ENCODE measurements around the gene TSPAN18. TPM values are rescaled to one million over a fixed set of nuclear protein-coding genes. Genes with fewer than 3 reads are reported as not detected.
A peak's percentile ranks its signal among the peaks of the same experiment; 100 is the strongest.

Gene TSPAN18
- total RNA-seq, 1 donor, result 8.5 TPM

DNA sequence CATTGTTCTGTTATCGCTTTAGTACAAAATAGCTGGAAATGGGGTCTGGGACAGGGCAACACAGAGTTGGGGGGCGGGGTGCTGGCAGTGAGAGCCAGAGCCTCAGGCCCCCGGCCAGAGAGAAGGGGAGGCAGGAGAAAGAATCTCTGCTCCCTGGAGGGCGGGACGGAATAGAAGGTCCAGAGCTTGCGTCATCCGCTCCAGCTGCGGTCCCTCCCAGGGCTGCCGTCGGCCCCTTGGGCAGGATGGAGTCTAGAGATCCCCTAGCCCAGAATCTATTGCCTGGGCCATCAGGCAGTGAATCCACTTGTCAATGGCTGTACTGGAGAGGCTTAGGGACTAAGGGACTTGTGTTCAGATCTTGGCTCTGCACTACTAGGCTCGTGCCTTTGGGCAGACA, 218.9 kb downstream of the TSPAN18 start:
- H3K4me1 ChIP-seq (ENCODE audit: insufficient read depth, low read length), result peaks cover 55% of the 10 kb centered on the region

GRCh38 chr11:44946263-44946662, 219.5 kb downstream of the TSPAN18 start:
- H3K9me3 ChIP-seq (ENCODE audit: low read depth, low read length), result no peaks in the 10 kb centered on the region
- H3K4me3 ChIP-seq (ENCODE audit: low read length), result no peak overlapping the region
- H3K4me1 ChIP-seq (ENCODE audit: insufficient read depth, low read length), result peaks cover 59% of the 10 kb centered on the region
- H3K27me3 ChIP-seq (ENCODE audit: insufficient read depth, low read length), result no peaks in the 10 kb centered on the region

More for the DNA sequence above, 218.9 kb downstream of the TSPAN18 start:
- Histone ChIP-seq H3K4me3 (ENCODE audit: low read length) (no peak overlapping the region), H3K9me3 (ENCODE audit: low read depth, low read length) (no peaks in the 10 kb centered on the region), H3K27me3 (ENCODE audit: insufficient read depth, low read length) (no peaks in the 10 kb centered on the region)

DNA sequence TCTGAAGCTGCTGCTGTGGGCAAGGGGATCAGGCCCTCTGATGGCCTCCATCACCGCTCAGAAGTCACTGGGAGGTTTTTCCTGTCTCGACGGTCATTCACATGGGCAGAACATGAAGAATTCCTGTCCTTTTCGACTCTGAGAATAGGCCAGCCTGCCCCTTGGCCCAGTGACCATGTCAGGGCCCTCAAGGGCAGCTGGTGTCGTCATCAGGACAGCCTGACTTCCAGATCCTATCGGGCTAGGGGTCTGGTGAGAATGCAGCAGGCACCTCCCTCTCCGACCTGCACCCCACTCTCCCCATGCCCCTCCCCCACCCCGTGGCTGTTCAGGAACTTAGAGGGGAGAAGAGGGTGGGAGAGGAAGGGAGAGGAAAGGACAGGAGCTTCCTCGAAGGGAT, 220.4 kb downstream of the TSPAN18 start:
- Histone ChIP-seq H3K4me1 (ENCODE audit: insufficient read depth, low read length) (peaks cover 53% of the 10 kb centered on the region), H3K4me3 (ENCODE audit: low read length) (no peak overlapping the region), H3K9me3 (ENCODE audit: low read depth, low read length) (no peaks in the 10 kb centered on the region), H3K27me3 (ENCODE audit: insufficient read depth, low read length) (no peaks in the 10 kb centered on the region)

GRCh38 chr11:44948155-44948554, 221.4 kb downstream of the TSPAN18 start:
- no peaks in the 10 kb centered on the region for H3K27me3 ChIP-seq (ENCODE audit: insufficient read depth, low read length)
- H3K4me3 ChIP-seq (ENCODE audit: low read length), result no peak overlapping the region
- H3K4me1 ChIP-seq (ENCODE audit: insufficient read depth, low read length), result peaks cover 43% of the 10 kb centered on the region
- no peaks in the 10 kb centered on the region for H3K9me3 ChIP-seq (ENCODE audit: low read depth, low read length)

DNA sequence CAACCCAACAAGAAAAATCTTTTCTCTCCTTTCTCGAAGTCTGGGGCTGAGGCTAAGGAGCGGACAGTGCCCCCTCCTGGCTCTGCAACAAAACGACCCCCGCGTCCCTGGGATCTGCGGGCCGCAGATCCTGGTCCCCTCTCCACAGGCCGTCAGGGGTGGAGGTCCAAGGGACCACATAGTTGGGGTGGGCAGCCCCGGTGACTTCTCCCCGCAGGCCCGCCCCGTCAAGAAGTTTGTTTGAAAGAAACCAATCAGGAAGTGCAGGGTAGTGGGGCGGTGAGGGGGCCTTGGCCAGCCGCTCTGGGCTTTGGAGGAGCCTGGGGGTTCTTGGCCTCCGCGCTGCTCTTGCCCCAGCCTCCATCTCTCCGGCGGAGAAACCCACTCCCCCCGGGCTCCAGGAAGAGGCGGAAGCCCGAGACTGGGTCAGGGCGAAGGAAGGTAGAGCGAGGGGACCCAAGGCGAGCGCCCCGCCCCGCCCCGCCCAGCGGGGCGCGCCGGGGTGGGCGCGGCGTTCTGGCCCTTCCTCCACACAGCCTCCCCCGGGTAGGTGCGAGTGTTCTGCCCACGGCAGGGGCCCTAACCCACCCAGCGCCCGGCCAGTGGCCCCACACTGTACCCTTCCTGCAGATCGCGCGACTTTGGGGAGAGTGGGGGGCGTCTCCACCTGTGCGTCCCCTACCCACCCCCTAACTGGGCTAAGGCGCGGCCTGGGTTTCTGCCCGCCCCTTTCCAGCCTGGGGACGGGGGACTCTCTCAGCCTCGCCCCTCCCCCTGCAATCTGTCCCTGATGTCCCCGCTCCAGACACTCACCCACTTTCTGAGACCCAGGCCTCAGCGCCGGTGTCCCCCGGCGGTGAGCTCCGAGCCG, 222.6 kb downstream of the TSPAN18 start:
- Histone ChIP-seq H3K27me3 (ENCODE audit: insufficient read depth, low read length) (no peaks in the 10 kb centered on the region), H3K4me1 (ENCODE audit: insufficient read depth, low read length) (peaks cover 39% of the 10 kb centered on the region), H3K9me3 (ENCODE audit: low read depth, low read length) (no peaks in the 10 kb centered on the region), H3K4me3 (ENCODE audit: low read length) (peak overlapping the region; percentile 57)

GRCh38 chr11:44950031-44950624, 223.4 kb downstream of the TSPAN18 start:
- peak overlapping the region; percentile 57 for H3K4me3 ChIP-seq (ENCODE audit: low read length)
- H3K27me3 ChIP-seq (ENCODE audit: insufficient read depth, low read length), result no peaks in the 10 kb centered on the region
- no peaks in the 10 kb centered on the region for H3K9me3 ChIP-seq (ENCODE audit: low read depth, low read length)
- H3K4me1 ChIP-seq (ENCODE audit: insufficient read depth, low read length), result peaks cover 39% of the 10 kb centered on the region

DNA sequence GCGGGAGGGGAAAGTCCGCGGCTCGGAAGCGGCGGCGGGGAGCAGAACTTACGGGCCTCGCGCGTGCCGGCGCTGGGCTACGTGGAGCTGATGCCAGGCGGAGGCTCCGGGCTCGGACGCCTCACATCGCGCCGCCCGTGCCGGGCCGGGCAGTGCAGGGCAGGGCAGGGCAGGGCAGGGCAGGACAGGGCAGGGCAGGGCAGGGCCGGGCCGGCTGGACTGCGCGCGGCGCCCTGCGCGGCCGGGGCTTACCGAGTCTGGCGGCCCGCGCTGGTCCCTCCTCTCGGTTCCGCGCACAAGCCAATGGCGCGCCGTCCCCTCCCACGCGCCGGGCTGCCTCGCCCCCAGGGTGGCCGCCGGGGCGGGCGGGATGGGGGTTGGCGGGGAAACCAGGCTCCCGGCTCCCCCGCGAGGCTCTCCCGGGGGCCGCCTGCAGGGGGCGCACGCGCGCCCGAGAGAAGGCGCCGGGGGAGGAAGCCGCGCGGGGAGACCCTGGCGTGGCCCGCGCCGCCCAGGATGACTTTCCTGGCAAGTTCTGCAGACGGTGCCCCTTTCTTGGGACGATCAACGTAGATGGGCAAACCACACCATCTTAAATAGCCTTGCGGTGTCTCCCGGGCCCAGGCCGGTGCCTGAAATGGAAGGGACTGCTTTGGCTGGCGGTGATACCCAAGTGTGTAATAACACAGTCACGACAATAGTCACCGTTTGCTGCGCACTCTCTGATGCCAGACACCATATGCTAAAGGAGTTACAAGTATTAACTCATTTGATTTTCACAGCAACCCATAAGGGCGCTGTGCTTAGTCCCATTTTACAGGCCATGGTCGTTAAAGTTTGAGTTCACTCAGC, 224.1 kb downstream of the TSPAN18 start, which contains the start of gene TP53I11:
TSS of gene TP53I11 (minus strand) at position 259 of the 852 bp plus-strand sequence. CDS start 12,548 bp downstream, outside the sequence.
- no peaks in the 10 kb centered on the region for H3K9me3 ChIP-seq (ENCODE audit: low read depth, low read length)
- H3K27me3 ChIP-seq (ENCODE audit: insufficient read depth, low read length), result no peaks in the 10 kb centered on the region
- H3K4me1 ChIP-seq (ENCODE audit: insufficient read depth, low read length), result peaks cover 46% of the 10 kb centered on the region
- H3K4me3 ChIP-seq (ENCODE audit: low read length), result peak within 1 kb of the TSS; percentile 57

GRCh38 chr11:44952082-44952481, 225.3 kb downstream of the TSPAN18 start:
- H3K4me1 ChIP-seq (ENCODE audit: insufficient read depth, low read length), result peaks cover 57% of the 10 kb centered on the region
- H3K9me3 ChIP-seq (ENCODE audit: low read depth, low read length), result no peaks in the 10 kb centered on the region
- no peaks in the 10 kb centered on the region for H3K27me3 ChIP-seq (ENCODE audit: insufficient read depth, low read length)
- H3K4me3 ChIP-seq (ENCODE audit: low read length), result no peak overlapping the region

DNA sequence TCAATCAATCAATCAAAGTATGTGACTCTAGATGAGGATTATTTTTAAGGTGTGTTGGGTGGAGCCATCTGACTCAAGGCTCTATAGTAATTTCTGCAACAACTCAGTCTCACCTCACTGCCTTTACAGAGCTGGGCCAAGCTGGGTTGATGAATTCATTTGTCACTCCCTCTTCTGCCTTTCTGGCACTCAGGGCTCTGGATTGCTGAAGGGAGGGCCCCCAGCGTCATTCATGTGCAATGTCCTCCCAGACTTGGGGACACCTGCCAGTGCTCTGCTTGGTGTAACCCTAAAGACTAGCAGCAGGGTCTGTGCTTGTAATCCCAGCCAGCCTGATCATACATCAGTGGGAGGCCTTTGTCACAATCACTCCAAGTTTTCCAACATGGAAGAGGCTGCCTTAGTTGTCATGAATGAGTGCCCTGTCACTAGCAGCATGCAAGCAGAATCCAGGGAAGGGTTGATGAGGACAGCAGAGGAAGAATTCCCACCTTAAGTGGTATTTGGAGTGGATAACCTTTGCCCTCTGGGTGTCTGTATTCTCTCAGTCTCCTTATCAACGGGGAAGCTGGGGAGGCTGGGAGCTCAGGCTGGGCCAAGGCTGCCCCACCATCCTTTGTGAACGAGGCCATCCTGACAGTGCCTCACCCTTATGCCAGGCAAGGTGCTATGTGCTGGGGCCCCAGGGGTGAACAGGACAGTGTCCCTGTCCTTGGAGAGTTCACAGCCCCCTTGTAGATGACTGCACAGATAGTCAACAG, 225.9 kb downstream of the TSPAN18 start:
- Histone ChIP-seq H3K9me3 (ENCODE audit: low read depth, low read length) (no peaks in the 10 kb centered on the region), H3K4me3 (ENCODE audit: low read length) (no peak overlapping the region), H3K27me3 (ENCODE audit: insufficient read depth, low read length) (no peaks in the 10 kb centered on the region), H3K4me1 (ENCODE audit: insufficient read depth, low read length) (peaks cover 62% of the 10 kb centered on the region)

- peaks cover 50% of the 10 kb centered on the region for H3K4me1 ChIP-seq (ENCODE audit: insufficient read depth, low read length)
- no peaks in the 10 kb centered on the region for H3K9me3 ChIP-seq (ENCODE audit: low read depth, low read length)
- H3K4me3 ChIP-seq (ENCODE audit: low read length), result no peak overlapping the region
- H3K27me3 ChIP-seq (ENCODE audit: insufficient read depth, low read length), result no peaks in the 10 kb centered on the region
These were observed 227.5 kb downstream of the TSPAN18 start for GRCh38 chr11:44954051-44954906.

- Histone ChIP-seq H3K9me3 (ENCODE audit: low read depth, low read length) (no peaks in the 10 kb centered on the region), H3K4me3 (ENCODE audit: low read length) (no peak overlapping the region), H3K4me1 (ENCODE audit: insufficient read depth, low read length) (peaks cover 45% of the 10 kb centered on the region), H3K27me3 (ENCODE audit: insufficient read depth, low read length) (no peaks in the 10 kb centered on the region)
These were observed 228.4 kb downstream of the TSPAN18 start for GRCh38 chr11:44955015-44955738.

- Histone ChIP-seq H3K4me1 (ENCODE audit: insufficient read depth, low read length) (peaks cover 39% of the 10 kb centered on the region), H3K9me3 (ENCODE audit: low read depth, low read length) (no peaks in the 10 kb centered on the region), H3K4me3 (ENCODE audit: low read length) (no peak overlapping the region), H3K27me3 (ENCODE audit: insufficient read depth, low read length) (no peaks in the 10 kb centered on the region)
These were observed 230.3 kb downstream of the TSPAN18 start for GRCh38 chr11:44957040-44957515.

Data from mononuclear cell (primary cell).